Measurements from ENCODE around the gene RNF40.

The RNF40 gene

GRCh38 chr16:30762991-30763725 is 1.0 kb downstream of the RNF40 start:
- DNase-seq (ENCODE audit: low read depth), result no peak

GRCh38 chr16:30764086-30764485 is 2.0 kb downstream of the RNF40 start:
- no peak for DNase-seq (ENCODE audit: low read depth)

- no peak for DNase-seq (ENCODE audit: low read depth)
Observed at GRCh38 chr16:30764816-30765465, 2.8 kb downstream of the RNF40 start.

GRCh38 chr16:30766206-30766932 is 4.2 kb downstream of the RNF40 start:
- no peak for DNase-seq (ENCODE audit: low read depth)

- DNase-seq (ENCODE audit: low read depth), result no peak
Observed at GRCh38 chr16:30766933-30767284, 4.8 kb downstream of the RNF40 start.

- no peak for DNase-seq (ENCODE audit: low read depth)
Observed at GRCh38 chr16:30767767-30768465, 5.8 kb downstream of the RNF40 start.

GRCh38 chr16:30768583-30769181 is 6.6 kb downstream of the RNF40 start:
- DNase-seq (ENCODE audit: low read depth), result no peak

- DNase-seq (ENCODE audit: low read depth), result no peak
Observed at GRCh38 chr16:30769379-30770089, 7.4 kb downstream of the RNF40 start.

GRCh38 chr16:30771726-30772125 is 9.6 kb downstream of the RNF40 start:
- DNase-seq (ENCODE audit: low read depth), result no peak

GRCh38 chr16:30773826-30774225 is 11.7 kb downstream of the RNF40 start:
- DNase-seq (ENCODE audit: low read depth), result no peak

- no peak for DNase-seq (ENCODE audit: low read depth)
Observed at GRCh38 chr16:30774367-30775130, 12.4 kb downstream of the RNF40 start.

- DNase-seq (ENCODE audit: low read depth), result no peak
Observed at GRCh38 chr16:30775131-30775391, 12.9 kb downstream of the RNF40 start.

GRCh38 chr16:30775392-30776188 is 13.5 kb downstream of the RNF40 start:
- peak; percentile 66 for DNase-seq (ENCODE audit: low read depth)

- no peak for DNase-seq (ENCODE audit: low read depth)
Observed at GRCh38 chr16:30777591-30778297, 15.6 kb downstream of the RNF40 start.

GRCh38 chr16:30778549-30779244 is 16.6 kb downstream of the RNF40 start:
- no peak for DNase-seq (ENCODE audit: low read depth)

- DNase-seq (ENCODE audit: low read depth), result no peak
Observed at GRCh38 chr16:30779596-30779995, 17.5 kb downstream of the RNF40 start.

- DNase-seq (ENCODE audit: low read depth), result no peak
Observed at GRCh38 chr16:30780021-30780420, 17.9 kb downstream of the RNF40 start.

- no peak for DNase-seq (ENCODE audit: low read depth)
Observed at GRCh38 chr16:30780549-30780948, 18.4 kb downstream of the RNF40 start.

Data from activated T-cell treated with anti-CD3 and anti-CD28 coated beads for 24 hours (primary cell).